Lower leg skin (tissue), 4 donors: ENCODE measurements around the gene SLC30A10. TPM values are rescaled to one million over a fixed set of nuclear protein-coding genes. Genes with fewer than 3 reads are reported as not detected.

Source experiments
- DNase-seq, 2 donors: peaks; one replicate each; pipeline ENCODE4 v3.0.0-alpha.2; 2019; ENCODE audit warnings: low spot score in 2 of 2
- H3K4me3 ChIP-seq: fragments of 200-600 bp; sonication (generic); 2 replicates; pipeline ENCODE4 v1.5.1; 2017; ENCODE audit warnings: mild to moderate bottlenecking, low read depth; ENCODE audit not compliant: poor library complexity, severe bottlenecking
- POLR2A ChIP-seq, 2 donors: fragments of 450-650 bp; IDR thresholded peaks; one replicate each; pipeline ENCODE4 v1.6.1; 2016 to 2017; ENCODE audit warnings: antibody characterized with exemption in 2 of 2, mild to moderate bottlenecking in 1 of 2, moderate library complexity in 1 of 2
- WGBS, 2 donors: methylation state at CpG; one replicate each; pipeline ENCODE4 v1.1.5; 2018; 5-methylcytosine and 5-hydroxymethylcytosine counted together
- intact Hi-C: fragments of 100-400 bp; cut with DNase I; formaldehyde crosslinking; loops from one replicate; pipeline ENCODE4 v1.15.0; 2023; ENCODE audit warnings: low total_unique reads
- total RNA-seq, 4 donors: library from RNA; depleted of rRNA; stranded (reverse); fragments of >200 nt; gene quantifications; one replicate each; pipeline ENCODE4 v1.1.0, GENCODE V29; 2016
- TF ChIP-seq, protein P1 (sequence below), 3 donors: fragments of 450-650 bp; IDR thresholded peaks; one replicate each; pipeline ENCODE4 v1.5.1; 2016; ENCODE audit warnings: antibody characterized with exemption in 3 of 3, mild to moderate bottlenecking in 3 of 3, moderate library complexity in 2 of 3

Gene SLC30A10
- total RNA-seq: under 1 TPM; 0.15 to 0.59 (median 0.44) TPM

DNA sequence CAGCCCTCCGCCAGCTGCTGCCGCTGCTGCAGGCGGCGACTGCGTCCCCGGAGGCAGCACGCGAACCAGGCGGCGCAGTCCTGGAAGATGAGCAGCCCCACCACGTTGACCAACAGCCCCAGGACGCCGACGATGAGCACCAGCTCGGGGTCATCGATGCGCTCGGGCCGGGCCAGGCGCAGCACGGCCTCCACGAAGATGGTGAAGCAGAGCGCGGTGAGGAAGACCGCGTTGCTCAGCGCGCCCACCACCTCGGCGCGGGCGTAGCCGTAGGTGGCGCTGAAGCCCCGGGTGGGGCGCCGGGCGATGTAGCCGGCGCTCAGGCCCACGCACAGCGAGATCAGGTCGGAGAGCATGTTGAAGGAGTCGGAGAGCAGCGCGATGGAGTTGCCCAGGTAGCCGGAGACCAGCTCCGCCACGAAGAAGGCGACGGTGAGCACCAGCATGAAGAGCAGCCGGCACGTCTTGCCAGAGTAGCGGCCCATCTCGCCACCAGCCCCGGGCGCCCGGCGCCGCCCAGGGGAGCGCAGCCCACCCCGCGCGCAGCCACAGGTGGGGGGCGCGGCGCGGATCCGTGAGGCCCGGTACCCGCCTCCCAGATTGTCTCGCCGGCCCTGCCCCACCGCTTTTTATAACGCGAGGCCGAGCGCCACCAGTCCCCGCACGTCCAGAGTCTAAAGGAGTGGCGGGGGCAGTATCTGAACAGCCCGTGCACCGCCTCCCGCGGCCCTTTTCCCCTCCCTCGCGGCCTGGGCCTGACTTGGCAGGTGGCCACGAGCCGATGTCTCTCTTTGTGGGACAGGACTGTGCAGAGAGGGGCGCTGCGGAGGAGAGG, at the start of gene SLC30A10:
Gene SLC30A10, minus strand, starts transcription at position 602 of the 835 bp plus-strand sequence. Its CDS starts 117 bp downstream, at position 485.
- no peak for DNase-seq
- WGBS, 2 donors: 3 to 4% methylated on average over 20 to 63 of the region's 91 CpGs
- intact Hi-C loops: no loop called here
- TF ChIP-seq, protein P1, sequence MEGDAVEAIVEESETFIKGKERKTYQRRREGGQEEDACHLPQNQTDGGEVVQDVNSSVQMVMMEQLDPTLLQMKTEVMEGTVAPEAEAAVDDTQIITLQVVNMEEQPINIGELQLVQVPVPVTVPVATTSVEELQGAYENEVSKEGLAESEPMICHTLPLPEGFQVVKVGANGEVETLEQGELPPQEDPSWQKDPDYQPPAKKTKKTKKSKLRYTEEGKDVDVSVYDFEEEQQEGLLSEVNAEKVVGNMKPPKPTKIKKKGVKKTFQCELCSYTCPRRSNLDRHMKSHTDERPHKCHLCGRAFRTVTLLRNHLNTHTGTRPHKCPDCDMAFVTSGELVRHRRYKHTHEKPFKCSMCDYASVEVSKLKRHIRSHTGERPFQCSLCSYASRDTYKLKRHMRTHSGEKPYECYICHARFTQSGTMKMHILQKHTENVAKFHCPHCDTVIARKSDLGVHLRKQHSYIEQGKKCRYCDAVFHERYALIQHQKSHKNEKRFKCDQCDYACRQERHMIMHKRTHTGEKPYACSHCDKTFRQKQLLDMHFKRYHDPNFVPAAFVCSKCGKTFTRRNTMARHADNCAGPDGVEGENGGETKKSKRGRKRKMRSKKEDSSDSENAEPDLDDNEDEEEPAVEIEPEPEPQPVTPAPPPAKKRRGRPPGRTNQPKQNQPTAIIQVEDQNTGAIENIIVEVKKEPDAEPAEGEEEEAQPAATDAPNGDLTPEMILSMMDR (IDR thresholded peaks at IDR 0.05): no peak
- TF ChIP-seq POLR2A (IDR thresholded peaks at IDR 0.05): no peak
- H3K4me3 ChIP-seq: peak within 1 kb of the TSS; percentile 14

- no peak overlapping the region for H3K4me3 ChIP-seq
- intact Hi-C loops: loop anchor here (5.0 kb wide), 1 partner anchor 1516 kb away; no protein-coding TSS in a partner anchor
- WGBS, 2 donors: 84 to 89% methylated on average over 3 of the region's 3 CpGs
- DNase-seq: no peak
- TF ChIP-seq, protein P1 (IDR thresholded peaks at IDR 0.05): no peak
- TF ChIP-seq POLR2A (IDR thresholded peaks at IDR 0.05): no peak
Observed at GRCh38 chr1:219973213-219973612, 44.9 kb upstream of the SLC30A10 start.

- no peak for TF ChIP-seq POLR2A (IDR thresholded peaks at IDR 0.05)
- TF ChIP-seq, protein P1 (IDR thresholded peaks at IDR 0.05): no peak
- WGBS, 2 donors: 84 to 85% methylated on average over 4 of the region's 4 CpGs
- intact Hi-C loops: no loop called here
Observed at GRCh38 chr1:219967361-219967760, 39.0 kb upstream of the SLC30A10 start.

DNA sequence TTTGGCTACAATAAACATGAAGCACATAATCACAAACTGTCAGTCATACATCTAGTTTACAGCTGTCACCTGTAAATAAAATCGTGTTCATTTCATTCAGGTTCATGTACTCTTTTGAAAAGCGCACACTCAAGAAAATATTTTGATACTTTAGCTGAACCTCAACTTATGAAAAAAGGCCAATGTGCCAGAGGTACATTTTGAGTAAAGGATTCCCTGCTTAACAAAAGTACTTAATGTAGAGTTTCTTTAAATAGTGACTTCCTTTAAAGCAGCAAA, 37.7 kb upstream of the SLC30A10 start:
- H3K4me3 ChIP-seq: no peak overlapping the region
- intact Hi-C loops: no loop called here
- DNase-seq: no peak
- WGBS, 2 donors: 84 to 85% methylated on average over 2 of the region's 2 CpGs
- TF ChIP-seq, protein P1 (IDR thresholded peaks at IDR 0.05): no peak
- TF ChIP-seq POLR2A (IDR thresholded peaks at IDR 0.05): no peak

More at GRCh38 chr1:219967361-219967760, 39.0 kb upstream of the SLC30A10 start:
- no peak for DNase-seq
- H3K4me3 ChIP-seq: no peak overlapping the region

GRCh38 chr1:219965285-219966070, 37.1 kb upstream of the SLC30A10 start:
- TF ChIP-seq, protein P1 (IDR thresholded peaks at IDR 0.05): no peak
- no peak for TF ChIP-seq POLR2A (IDR thresholded peaks at IDR 0.05)
- WGBS, 2 donors: 66 to 71% methylated on average over 6 of the region's 6 CpGs
- intact Hi-C loops: no loop called here
- DNase-seq: no peak
- H3K4me3 ChIP-seq: no peak overlapping the region
